HL-60 (cell line): ENCODE measurements around the gene NARF.

ENCODE experiments used
- CTCF ChIP-seq: IDR thresholded peaks from one replicate; pipeline ENCODE4 v1.5.1; 2011; ENCODE audit warnings: low read length, control low read depth, inconsistent platforms; ENCODE audit not compliant: insufficient read depth
- GABPA ChIP-seq: IDR thresholded peaks from 2 replicates; pipeline ENCODE4 v1.6.1; 2012; ENCODE audit warnings: low read depth
- POLR2AphosphoS5 ChIP-seq: IDR thresholded peaks from 2 replicates; pipeline ENCODE4 v1.6.1; 2012; ENCODE audit warnings: low read depth
- REST ChIP-seq: IDR thresholded peaks from 2 replicates; pipeline ENCODE4 v1.6.1; 2012; ENCODE audit warnings: low read depth; ENCODE audit not compliant: insufficient replicate concordance
- SPI1 ChIP-seq: IDR thresholded peaks from 2 replicates; pipeline ENCODE4 v1.6.1; 2012; ENCODE audit warnings: low read depth, mild to moderate bottlenecking, borderline replicate concordance

GRCh38 chr17:82531431-82531881, 72.9 kb downstream of the NARF start:
- TF ChIP-seq CTCF (no peak), REST (no peak), SPI1 (no peak), POLR2AphosphoS5 (no peak), GABPA (no peak)
